OCI-LY7 (cell line): ENCODE measurements around the gene CRHR1. TPM values are rescaled to one million over a fixed set of nuclear protein-coding genes. Genes with fewer than 3 reads are reported as not detected.

Experiments
- BruUV-seq: library from RNA; stranded (reverse); fragments of 400-500 nt; replicated peaks from 2 replicates; lab custom pipeline; 2021; lab: Mats Ljungman, UMichigan
- CTCF ChIA-PET: fragments of 300-600 bp; sonication (Branson Sonifier 250); formaldehyde crosslinking; loops from one replicate; lab custom pipeline; 2022; ENCODE audit warnings: antibody characterized with exemption; ENCODE audit not compliant: unreplicated experiment; lab: Charles Lee
- POLR2A ChIA-PET: fragments of 300-600 bp; sonication (Branson Sonifier 250); formaldehyde crosslinking; loops from one replicate; lab custom pipeline; 2022; ENCODE audit warnings: antibody characterized with exemption; lab: Charles Lee
- DNase-seq: peaks from one replicate; pipeline ENCODE4 v3.0.0-alpha.2; 2015; ENCODE audit warnings: low spot score
- H2AFZ ChIP-seq: fragments of 200-600 bp; sonication (generic), shearing (Covaris generic); 2 replicates; pipeline ENCODE4 v1.6.1; 2014; ENCODE audit warnings: mild to moderate bottlenecking, antibody characterized with exemption, low read length, moderate library complexity
- H3K27ac ChIP-seq: fragments of 200-600 bp; sonication (generic); 2 replicates; pipeline ENCODE4 v1.5.1; 2014; ENCODE audit warnings: mixed run types, low read depth, mild to moderate bottlenecking, moderate library complexity, low read length, inconsistent platforms; ENCODE audit not compliant: poor library complexity, severe bottlenecking
- H3K36me3 ChIP-seq: fragments of 200-600 bp; sonication (generic); 2 replicates; pipeline ENCODE4 v1.6.1; 2014; ENCODE audit warnings: mild to moderate bottlenecking, antibody characterized with exemption, low read length, moderate library complexity, mixed read lengths; ENCODE audit not compliant: insufficient read depth
- H3K4me1 ChIP-seq: fragments of 200-600 bp; sonication (generic); 2 replicates; pipeline ENCODE4 v1.5.1; 2014; ENCODE audit warnings: mild to moderate bottlenecking, low read length; ENCODE audit not compliant: insufficient read depth, poor library complexity, severe bottlenecking
- H3K4me2 ChIP-seq: fragments of 200-600 bp; sonication (generic); 2 replicates; pipeline ENCODE4 v1.6.1; 2014; ENCODE audit warnings: mild to moderate bottlenecking, low read length
- H3K4me3 ChIP-seq: fragments of 200-600 bp; sonication (generic); 2 replicates; pipeline ENCODE4 v1.5.1; 2014; ENCODE audit warnings: mild to moderate bottlenecking, low read depth, low read length; ENCODE audit not compliant: poor library complexity, severe bottlenecking
- H3K79me2 ChIP-seq: fragments of 200-600 bp; sonication (generic); 2 replicates; pipeline ENCODE4 v1.6.1; 2016; ENCODE audit warnings: low read depth, mild to moderate bottlenecking, low read length, moderate library complexity, mixed read lengths; ENCODE audit not compliant: insufficient read depth
- H3K9me2 ChIP-seq: fragments of 200-600 bp; sonication (generic); 2 replicates; pipeline ENCODE4 v1.6.1; 2016; ENCODE audit warnings: mild to moderate bottlenecking, low read length, mixed read lengths; ENCODE audit not compliant: insufficient read depth
- H3K9me3 ChIP-seq: fragments of 200-600 bp; sonication (generic); 2 replicates; pipeline ENCODE4 v1.6.1; 2014; ENCODE audit warnings: mild to moderate bottlenecking, mixed run types, low read length, mixed read lengths
- H4K20me1 ChIP-seq: fragments of 200-600 bp; sonication (generic); 2 replicates; pipeline ENCODE4 v1.6.1; 2014; ENCODE audit warnings: mild to moderate bottlenecking, antibody characterized with exemption, low read length, moderate library complexity, mixed read lengths; ENCODE audit not compliant: insufficient read depth
- EZH2phosphoT487 ChIP-seq: fragments of 200-600 bp; sonication (generic); IDR thresholded peaks from 2 replicates; pipeline ENCODE4 v1.6.1; 2018; ENCODE audit warnings: low read depth, borderline replicate concordance, mild to moderate bottlenecking, mixed run types, antibody characterized with exemption, low read length, moderate library complexity, mixed read lengths
- intact Hi-C: fragments of 100-400 bp; cut with micrococcal nuclease; formaldehyde crosslinking; loops from one replicate; pipeline ENCODE4 v1.10.0; 2022; ENCODE audit not compliant: unreplicated experiment
- total RNA-seq, 2 experiments: library from RNA; depleted of rRNA in 1 of 2; stranded (reverse); fragments of >200 nt in 1 of 2; shearing (Covaris generic) in 1 of 2; gene quantifications; 2 replicates each; pipeline ENCODE4 v1.2.3, GENCODE V29; 2014 to 2022
- TF ChIP-seq, protein P1 (sequence below): fragments of 200-600 bp; sonication (generic); conservative IDR thresholded peaks from 2 replicates; pipeline ENCODE4 v1.5.1; 2014; ENCODE audit warnings: mild to moderate bottlenecking, antibody characterized with exemption, low read length, moderate library complexity, mixed read lengths

CRHR1 gene
- total RNA-seq, 2 experiments from 2014 or later: not detected

GRCh38 chr17:45825792-45826191 is 41.7 kb downstream of the CRHR1 start:
- no peak overlapping the region for H2AFZ ChIP-seq
- H3K79me2 ChIP-seq: no peaks in the 10 kb centered on the region
- no peaks in the 10 kb centered on the region for H3K36me3 ChIP-seq
- no peaks in the 10 kb centered on the region for H3K9me2 ChIP-seq
- no peak for DNase-seq
- ChIA-PET POLR2A (no interaction called here), CTCF (no interaction called here)
- H3K9me3 ChIP-seq: no peaks in the 10 kb centered on the region
- H3K4me1 ChIP-seq: no peaks in the 10 kb centered on the region
- H3K4me3 ChIP-seq: no peak overlapping the region
- H4K20me1 ChIP-seq: no peaks in the 10 kb centered on the region
- intact Hi-C loops: no loop called here
- H3K27ac ChIP-seq: no peak overlapping the region
- no peak overlapping the region for H3K4me2 ChIP-seq
- no TSS peak for BruUV-seq
- TF ChIP-seq, protein P1, sequence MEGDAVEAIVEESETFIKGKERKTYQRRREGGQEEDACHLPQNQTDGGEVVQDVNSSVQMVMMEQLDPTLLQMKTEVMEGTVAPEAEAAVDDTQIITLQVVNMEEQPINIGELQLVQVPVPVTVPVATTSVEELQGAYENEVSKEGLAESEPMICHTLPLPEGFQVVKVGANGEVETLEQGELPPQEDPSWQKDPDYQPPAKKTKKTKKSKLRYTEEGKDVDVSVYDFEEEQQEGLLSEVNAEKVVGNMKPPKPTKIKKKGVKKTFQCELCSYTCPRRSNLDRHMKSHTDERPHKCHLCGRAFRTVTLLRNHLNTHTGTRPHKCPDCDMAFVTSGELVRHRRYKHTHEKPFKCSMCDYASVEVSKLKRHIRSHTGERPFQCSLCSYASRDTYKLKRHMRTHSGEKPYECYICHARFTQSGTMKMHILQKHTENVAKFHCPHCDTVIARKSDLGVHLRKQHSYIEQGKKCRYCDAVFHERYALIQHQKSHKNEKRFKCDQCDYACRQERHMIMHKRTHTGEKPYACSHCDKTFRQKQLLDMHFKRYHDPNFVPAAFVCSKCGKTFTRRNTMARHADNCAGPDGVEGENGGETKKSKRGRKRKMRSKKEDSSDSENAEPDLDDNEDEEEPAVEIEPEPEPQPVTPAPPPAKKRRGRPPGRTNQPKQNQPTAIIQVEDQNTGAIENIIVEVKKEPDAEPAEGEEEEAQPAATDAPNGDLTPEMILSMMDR: no peak
- no peak for TF ChIP-seq EZH2phosphoT487

- no TSS peak for BruUV-seq
- CTCF ChIA-PET: no interaction called here
- intact Hi-C loops: no loop called here
These were observed 42.9 kb downstream of the CRHR1 start for GRCh38 chr17:45826919-45827588.

DNA sequence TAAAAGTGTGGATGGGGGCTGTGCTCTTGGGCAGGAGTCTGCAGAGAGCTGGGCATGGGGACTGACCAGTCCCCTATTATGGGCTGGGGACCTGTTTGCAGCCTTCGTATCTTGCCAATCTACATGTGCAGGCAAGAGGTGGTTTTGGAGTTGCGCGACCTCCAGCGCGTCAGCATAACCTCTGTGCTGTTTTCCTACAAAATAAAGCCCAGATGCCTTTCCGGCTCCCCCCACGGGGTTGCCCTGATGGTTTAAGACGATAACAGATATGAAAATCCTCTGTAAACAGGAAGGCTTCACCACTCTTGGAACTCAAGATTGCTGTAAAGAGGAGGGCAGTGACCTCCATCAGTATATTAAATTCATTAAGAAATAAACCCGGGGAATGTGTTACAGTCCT is 44.1 kb downstream of the CRHR1 start:
- TF ChIP-seq, protein P1: no peak
- TF ChIP-seq EZH2phosphoT487: no peak
- ChIA-PET CTCF (no interaction called here), POLR2A (no interaction called here)
- DNase-seq: no peak
- intact Hi-C loops: no loop called here
- H3K9me2 ChIP-seq: no peaks in the 10 kb centered on the region
- H3K4me2 ChIP-seq: no peak overlapping the region
- no peaks in the 10 kb centered on the region for H3K9me3 ChIP-seq
- no peak overlapping the region for H3K27ac ChIP-seq
- H3K4me3 ChIP-seq: no peak overlapping the region
- no peaks in the 10 kb centered on the region for H4K20me1 ChIP-seq
- no peaks in the 10 kb centered on the region for H3K79me2 ChIP-seq
- H3K36me3 ChIP-seq: no peaks in the 10 kb centered on the region
- H3K4me1 ChIP-seq: no peaks in the 10 kb centered on the region
- BruUV-seq: no TSS peak
- no peak overlapping the region for H2AFZ ChIP-seq

More at GRCh38 chr17:45826919-45827588, 42.9 kb downstream of the CRHR1 start:
- no peak for DNase-seq
- TF ChIP-seq, protein P1: no peak
- TF ChIP-seq EZH2phosphoT487: no peak
- no peak overlapping the region for H3K4me3 ChIP-seq
- no peak overlapping the region for H3K4me2 ChIP-seq
- H4K20me1 ChIP-seq: no peaks in the 10 kb centered on the region
- no peak overlapping the region for H3K27ac ChIP-seq
- H3K9me3 ChIP-seq: no peaks in the 10 kb centered on the region
- POLR2A ChIA-PET: no interaction called here
- no peaks in the 10 kb centered on the region for H3K9me2 ChIP-seq
- no peaks in the 10 kb centered on the region for H3K36me3 ChIP-seq
- no peaks in the 10 kb centered on the region for H3K79me2 ChIP-seq
- H3K4me1 ChIP-seq: no peaks in the 10 kb centered on the region
- H2AFZ ChIP-seq: no peak overlapping the region
